H1 (cell line): ENCODE measurements around the gene MITF. TPM values are rescaled to one million over a fixed set of nuclear protein-coding genes. Genes with fewer than 3 reads are reported as not detected.

ENCODE experiments used
- CEBPB ChIP-seq: IDR thresholded peaks from 2 replicates; pipeline ENCODE4 v1.6.1; 2012; ENCODE audit warnings: low read depth, low read length
- CHD1 ChIP-seq: IDR thresholded peaks from 2 replicates; pipeline ENCODE4 v1.6.1; 2012; ENCODE audit warnings: low read depth, low read length, improper control_type of control experiment
- GTF2F1 ChIP-seq: IDR thresholded peaks from 2 replicates; pipeline ENCODE4 v1.6.1; 2012; ENCODE audit warnings: low read depth, low read length, improper control_type of control experiment, borderline replicate concordance
- PHF8 ChIP-seq: fragments of 200-600 bp; sonication (generic); conservative IDR thresholded peaks from 2 replicates; pipeline ENCODE4 v1.7.1; 2012; ENCODE audit warnings: low read depth, mild to moderate bottlenecking, inconsistent platforms, low read length, moderate library complexity
- SP1 ChIP-seq: IDR thresholded peaks from 2 replicates; pipeline ENCODE4 v1.6.1; 2011; ENCODE audit warnings: low read depth, low read length
- polyA plus RNA-seq, 7 experiments: library from polyadenylated mRNA; depleted of rRNA in 3 of 7; stranded (reverse) in 5 of 7; unstranded in 2 of 7; fragments of >200 nt in 5 of 7; fragments of 200-250 nt in 2 of 7; gene quantifications; 1 replicate in 5 of 7; 2 replicates in 1 of 7; 4 replicates in 1 of 7; pipeline versions ENCODE4 v1.2.1 to v1.2.3, GENCODE V29; 2011 to 2013; ENCODE audit warnings: missing spikeins in 2 of 7, mixed read lengths in 2 of 7
- total RNA-seq: library from RNA; stranded (reverse); fragmentation: NEBNext Ultra II Directional; extraction: Animal tissue kit (Norgen Biotek cat#: 25700); gene quantifications from 2 replicates; pipeline ENCODE4 v1.2.1, GENCODE V29; 2021
- TF ChIP-seq, protein P1 (sequence below): fragments of 300-600 bp; sonication (generic); IDR thresholded peaks from 2 replicates; pipeline ENCODE4 v1.7.1; 2012; ENCODE audit warnings: low read length, moderate library complexity, mild to moderate bottlenecking, inconsistent platforms; ENCODE audit not compliant: insufficient replicate concordance
- TF ChIP-seq, protein P2 (sequence below): IDR thresholded peaks from 2 replicates; pipeline ENCODE4 v1.6.1; 2011; ENCODE audit warnings: low read length, improper control_type of control experiment
- TF ChIP-seq, protein P3 (sequence below), 3 experiments: IDR thresholded peaks; 1 replicate in 2 of 3; 2 replicates in 1 of 3; pipeline versions ENCODE4 v1.5.1 to v1.6.1; 2011; ENCODE audit warnings: low read length in 3 of 3, mild to moderate bottlenecking in 3 of 3, inconsistent platforms in 2 of 3, low read depth in 1 of 3, moderate library complexity in 1 of 3; ENCODE audit not compliant: insufficient read depth in 1 of 3; ENCODE audit errors: control extremely low read depth in 1 of 3

Gene MITF
- total and polyA plus RNA-seq, 2 of the 8 experiments (the other 6 are each of a cell fraction or from before 2014, with no cell fraction given): 0.53 to 1.4 TPM

DNA sequence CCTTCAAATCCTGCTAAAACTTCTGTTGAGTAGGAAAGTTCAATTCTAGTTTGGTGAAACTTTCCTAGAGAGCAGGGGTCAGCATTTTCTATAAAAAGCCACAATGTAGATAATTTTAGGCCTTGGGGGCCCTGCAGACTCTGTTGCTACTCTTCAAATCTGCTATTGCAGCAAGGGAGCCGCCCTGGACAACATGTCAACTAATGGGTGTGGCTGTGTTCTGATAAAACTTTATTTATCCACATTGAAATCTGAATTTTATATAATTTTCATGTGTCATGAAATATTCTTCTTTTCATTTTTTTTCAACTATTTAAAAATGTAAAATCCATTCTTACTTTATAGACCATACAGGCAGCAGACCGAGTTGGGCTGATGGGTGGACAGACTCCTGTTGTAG lies 192.8 kb downstream of the MITF start (continued):
- TF ChIP-seq, protein P1, sequence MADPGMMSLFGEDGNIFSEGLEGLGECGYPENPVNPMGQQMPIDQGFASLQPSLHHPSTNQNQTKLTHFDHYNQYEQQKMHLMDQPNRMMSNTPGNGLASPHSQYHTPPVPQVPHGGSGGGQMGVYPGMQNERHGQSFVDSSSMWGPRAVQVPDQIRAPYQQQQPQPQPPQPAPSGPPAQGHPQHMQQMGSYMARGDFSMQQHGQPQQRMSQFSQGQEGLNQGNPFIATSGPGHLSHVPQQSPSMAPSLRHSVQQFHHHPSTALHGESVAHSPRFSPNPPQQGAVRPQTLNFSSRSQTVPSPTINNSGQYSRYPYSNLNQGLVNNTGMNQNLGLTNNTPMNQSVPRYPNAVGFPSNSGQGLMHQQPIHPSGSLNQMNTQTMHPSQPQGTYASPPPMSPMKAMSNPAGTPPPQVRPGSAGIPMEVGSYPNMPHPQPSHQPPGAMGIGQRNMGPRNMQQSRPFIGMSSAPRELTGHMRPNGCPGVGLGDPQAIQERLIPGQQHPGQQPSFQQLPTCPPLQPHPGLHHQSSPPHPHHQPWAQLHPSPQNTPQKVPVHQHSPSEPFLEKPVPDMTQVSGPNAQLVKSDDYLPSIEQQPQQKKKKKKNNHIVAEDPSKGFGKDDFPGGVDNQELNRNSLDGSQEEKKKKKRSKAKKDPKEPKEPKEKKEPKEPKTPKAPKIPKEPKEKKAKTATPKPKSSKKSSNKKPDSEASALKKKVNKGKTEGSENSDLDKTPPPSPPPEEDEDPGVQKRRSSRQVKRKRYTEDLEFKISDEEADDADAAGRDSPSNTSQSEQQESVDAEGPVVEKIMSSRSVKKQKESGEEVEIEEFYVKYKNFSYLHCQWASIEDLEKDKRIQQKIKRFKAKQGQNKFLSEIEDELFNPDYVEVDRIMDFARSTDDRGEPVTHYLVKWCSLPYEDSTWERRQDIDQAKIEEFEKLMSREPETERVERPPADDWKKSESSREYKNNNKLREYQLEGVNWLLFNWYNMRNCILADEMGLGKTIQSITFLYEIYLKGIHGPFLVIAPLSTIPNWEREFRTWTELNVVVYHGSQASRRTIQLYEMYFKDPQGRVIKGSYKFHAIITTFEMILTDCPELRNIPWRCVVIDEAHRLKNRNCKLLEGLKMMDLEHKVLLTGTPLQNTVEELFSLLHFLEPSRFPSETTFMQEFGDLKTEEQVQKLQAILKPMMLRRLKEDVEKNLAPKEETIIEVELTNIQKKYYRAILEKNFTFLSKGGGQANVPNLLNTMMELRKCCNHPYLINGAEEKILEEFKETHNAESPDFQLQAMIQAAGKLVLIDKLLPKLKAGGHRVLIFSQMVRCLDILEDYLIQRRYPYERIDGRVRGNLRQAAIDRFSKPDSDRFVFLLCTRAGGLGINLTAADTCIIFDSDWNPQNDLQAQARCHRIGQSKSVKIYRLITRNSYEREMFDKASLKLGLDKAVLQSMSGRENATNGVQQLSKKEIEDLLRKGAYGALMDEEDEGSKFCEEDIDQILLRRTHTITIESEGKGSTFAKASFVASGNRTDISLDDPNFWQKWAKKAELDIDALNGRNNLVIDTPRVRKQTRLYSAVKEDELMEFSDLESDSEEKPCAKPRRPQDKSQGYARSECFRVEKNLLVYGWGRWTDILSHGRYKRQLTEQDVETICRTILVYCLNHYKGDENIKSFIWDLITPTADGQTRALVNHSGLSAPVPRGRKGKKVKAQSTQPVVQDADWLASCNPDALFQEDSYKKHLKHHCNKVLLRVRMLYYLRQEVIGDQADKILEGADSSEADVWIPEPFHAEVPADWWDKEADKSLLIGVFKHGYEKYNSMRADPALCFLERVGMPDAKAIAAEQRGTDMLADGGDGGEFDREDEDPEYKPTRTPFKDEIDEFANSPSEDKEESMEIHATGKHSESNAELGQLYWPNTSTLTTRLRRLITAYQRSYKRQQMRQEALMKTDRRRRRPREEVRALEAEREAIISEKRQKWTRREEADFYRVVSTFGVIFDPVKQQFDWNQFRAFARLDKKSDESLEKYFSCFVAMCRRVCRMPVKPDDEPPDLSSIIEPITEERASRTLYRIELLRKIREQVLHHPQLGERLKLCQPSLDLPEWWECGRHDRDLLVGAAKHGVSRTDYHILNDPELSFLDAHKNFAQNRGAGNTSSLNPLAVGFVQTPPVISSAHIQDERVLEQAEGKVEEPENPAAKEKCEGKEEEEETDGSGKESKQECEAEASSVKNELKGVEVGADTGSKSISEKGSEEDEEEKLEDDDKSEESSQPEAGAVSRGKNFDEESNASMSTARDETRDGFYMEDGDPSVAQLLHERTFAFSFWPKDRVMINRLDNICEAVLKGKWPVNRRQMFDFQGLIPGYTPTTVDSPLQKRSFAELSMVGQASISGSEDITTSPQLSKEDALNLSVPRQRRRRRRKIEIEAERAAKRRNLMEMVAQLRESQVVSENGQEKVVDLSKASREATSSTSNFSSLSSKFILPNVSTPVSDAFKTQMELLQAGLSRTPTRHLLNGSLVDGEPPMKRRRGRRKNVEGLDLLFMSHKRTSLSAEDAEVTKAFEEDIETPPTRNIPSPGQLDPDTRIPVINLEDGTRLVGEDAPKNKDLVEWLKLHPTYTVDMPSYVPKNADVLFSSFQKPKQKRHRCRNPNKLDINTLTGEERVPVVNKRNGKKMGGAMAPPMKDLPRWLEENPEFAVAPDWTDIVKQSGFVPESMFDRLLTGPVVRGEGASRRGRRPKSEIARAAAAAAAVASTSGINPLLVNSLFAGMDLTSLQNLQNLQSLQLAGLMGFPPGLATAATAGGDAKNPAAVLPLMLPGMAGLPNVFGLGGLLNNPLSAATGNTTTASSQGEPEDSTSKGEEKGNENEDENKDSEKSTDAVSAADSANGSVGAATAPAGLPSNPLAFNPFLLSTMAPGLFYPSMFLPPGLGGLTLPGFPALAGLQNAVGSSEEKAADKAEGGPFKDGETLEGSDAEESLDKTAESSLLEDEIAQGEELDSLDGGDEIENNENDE: no peak
- TF ChIP-seq CEBPB (no peak), GTF2F1 (no peak), PHF8 (no peak), SP1 (no peak), CHD1 (no peak)
- TF ChIP-seq, protein P2, sequence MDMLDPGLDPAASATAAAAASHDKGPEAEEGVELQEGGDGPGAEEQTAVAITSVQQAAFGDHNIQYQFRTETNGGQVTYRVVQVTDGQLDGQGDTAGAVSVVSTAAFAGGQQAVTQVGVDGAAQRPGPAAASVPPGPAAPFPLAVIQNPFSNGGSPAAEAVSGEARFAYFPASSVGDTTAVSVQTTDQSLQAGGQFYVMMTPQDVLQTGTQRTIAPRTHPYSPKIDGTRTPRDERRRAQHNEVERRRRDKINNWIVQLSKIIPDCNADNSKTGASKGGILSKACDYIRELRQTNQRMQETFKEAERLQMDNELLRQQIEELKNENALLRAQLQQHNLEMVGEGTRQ: no peak
- TF ChIP-seq, protein P3, sequence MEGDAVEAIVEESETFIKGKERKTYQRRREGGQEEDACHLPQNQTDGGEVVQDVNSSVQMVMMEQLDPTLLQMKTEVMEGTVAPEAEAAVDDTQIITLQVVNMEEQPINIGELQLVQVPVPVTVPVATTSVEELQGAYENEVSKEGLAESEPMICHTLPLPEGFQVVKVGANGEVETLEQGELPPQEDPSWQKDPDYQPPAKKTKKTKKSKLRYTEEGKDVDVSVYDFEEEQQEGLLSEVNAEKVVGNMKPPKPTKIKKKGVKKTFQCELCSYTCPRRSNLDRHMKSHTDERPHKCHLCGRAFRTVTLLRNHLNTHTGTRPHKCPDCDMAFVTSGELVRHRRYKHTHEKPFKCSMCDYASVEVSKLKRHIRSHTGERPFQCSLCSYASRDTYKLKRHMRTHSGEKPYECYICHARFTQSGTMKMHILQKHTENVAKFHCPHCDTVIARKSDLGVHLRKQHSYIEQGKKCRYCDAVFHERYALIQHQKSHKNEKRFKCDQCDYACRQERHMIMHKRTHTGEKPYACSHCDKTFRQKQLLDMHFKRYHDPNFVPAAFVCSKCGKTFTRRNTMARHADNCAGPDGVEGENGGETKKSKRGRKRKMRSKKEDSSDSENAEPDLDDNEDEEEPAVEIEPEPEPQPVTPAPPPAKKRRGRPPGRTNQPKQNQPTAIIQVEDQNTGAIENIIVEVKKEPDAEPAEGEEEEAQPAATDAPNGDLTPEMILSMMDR (IDR thresholded peaks at IDR 0.05; ENCODE audit: control extremely low read depth in 1 of 3, insufficient read depth in 1 of 3, low read depth in 1 of 3, low read length in 3 of 3): no peak
